HEK293T (cell line): ENCODE results near the gene DUOXA1.

ENCODE experiments used
- ARNT ChIP-seq: fragments of 450-650 bp; IDR thresholded peaks from 2 replicates; pipeline ENCODE4 v1.6.1; 2017; ENCODE audit warnings: mild to moderate bottlenecking
- FOXA1 ChIP-seq: fragments of 450-650 bp; IDR thresholded peaks from 2 replicates; pipeline ENCODE4 v1.6.1; 2016; ENCODE audit warnings: mild to moderate bottlenecking
- FOXK2 ChIP-seq: fragments of 450-650 bp; IDR thresholded peaks from 2 replicates; pipeline ENCODE4 v1.6.1; 2016; ENCODE audit warnings: mild to moderate bottlenecking
- FOXM1 ChIP-seq: fragments of 450-650 bp; IDR thresholded peaks from 2 replicates; pipeline ENCODE4 v1.6.1; 2017; ENCODE audit warnings: mild to moderate bottlenecking, borderline replicate concordance
- PKNOX1 ChIP-seq: fragments of 450-650 bp; IDR thresholded peaks from 2 replicates; pipeline ENCODE4 v1.6.1; 2016
- SP1 ChIP-seq: fragments of 450-650 bp; IDR thresholded peaks from 2 replicates; pipeline ENCODE4 v1.6.1; 2017
- TARDBP ChIP-seq: fragments of 450-650 bp; IDR thresholded peaks from 2 replicates; pipeline ENCODE4 v1.6.1; 2016
- ZNF384 ChIP-seq: fragments of 450-650 bp; IDR thresholded peaks from 2 replicates; pipeline ENCODE4 v1.6.1; 2016

DNA sequence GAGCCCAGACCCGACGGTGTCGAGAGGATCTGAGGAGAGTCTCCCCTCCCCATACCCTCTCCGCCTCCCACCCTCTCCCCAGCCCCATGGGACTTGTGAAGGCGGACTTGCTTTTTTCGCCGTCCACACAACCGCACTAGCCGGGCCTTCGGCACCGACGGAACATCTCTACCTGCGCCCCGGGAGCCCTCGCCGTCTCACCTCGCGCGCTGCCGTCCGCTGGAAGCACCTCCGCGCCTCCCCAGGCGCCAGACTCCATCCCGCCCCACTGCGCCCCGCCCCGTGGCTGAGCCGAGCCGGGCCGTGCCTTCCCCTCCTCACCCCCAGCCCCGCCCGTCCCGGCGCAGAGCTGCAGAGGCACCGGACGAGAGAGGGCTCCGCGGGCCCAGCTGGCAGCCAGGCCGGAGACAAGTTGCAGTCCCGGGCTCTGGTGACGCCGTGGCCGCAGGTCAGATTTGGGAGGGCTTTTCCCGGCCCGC lies at the start of gene DUOXA1, which contains the start of gene DUOX1:
- no peak for TF ChIP-seq FOXM1
- TF ChIP-seq TARDBP = no peak
- no peak for TF ChIP-seq ZNF384
- TF ChIP-seq FOXA1 = no peak
- no peak for TF ChIP-seq SP1
- no peak for TF ChIP-seq FOXK2
- TF ChIP-seq ARNT = no peak
- TF ChIP-seq PKNOX1 = no peak
